Mesothelial cell of epicardium (in vitro differentiated cells): ENCODE measurements around the gene NPTX1. TPM values are rescaled to one million over a fixed set of nuclear protein-coding genes. Genes with fewer than 3 reads are reported as not detected.

Source experiments
- DNase-seq, 2 experiments: peaks; one replicate each; pipeline ENCODE4 v3.0.0; 2021; ENCODE audit warnings: low spot score in 2 of 2; ENCODE audit not compliant: unreplicated experiment in 2 of 2
- H3K27ac Mint-ChIP-seq: 2 replicates; pipeline ENCODE4 v1.8.0; 2021; ENCODE audit warnings: mixed read lengths
- H3K27me3 Mint-ChIP-seq: 2 replicates; pipeline ENCODE4 v1.8.0; 2021; ENCODE audit warnings: low read depth, mixed read lengths
- H3K36me3 Mint-ChIP-seq: 2 replicates; pipeline ENCODE4 v1.8.0; 2021; ENCODE audit warnings: mixed read lengths
- H3K4me1 Mint-ChIP-seq: 2 replicates; pipeline ENCODE4 v1.8.0; 2021; ENCODE audit warnings: mixed read lengths
- H3K4me3 Mint-ChIP-seq: 2 replicates; pipeline ENCODE4 v1.8.0; 2021; ENCODE audit warnings: mild to moderate bottlenecking, moderate library complexity, mixed read lengths
- H3K9me3 Mint-ChIP-seq: 2 replicates; pipeline ENCODE4 v1.8.0; 2021; ENCODE audit warnings: mixed read lengths
- total RNA-seq: library from RNA; stranded (reverse); gene quantifications from 3 replicates; pipeline ENCODE4 v1.2.1, GENCODE V29; 2021
- TF ChIP-seq, protein P1 (sequence below): fragments of 200-600 bp; sonication (generic); IDR thresholded peaks from one replicate; pipeline ENCODE4 v1.5.0; 2021; ENCODE audit warnings: antibody characterized with exemption; ENCODE audit not compliant: unreplicated experiment

The NPTX1 gene
- total RNA-seq, 1 donor from 2014 or later, result 0.20 TPM

DNA sequence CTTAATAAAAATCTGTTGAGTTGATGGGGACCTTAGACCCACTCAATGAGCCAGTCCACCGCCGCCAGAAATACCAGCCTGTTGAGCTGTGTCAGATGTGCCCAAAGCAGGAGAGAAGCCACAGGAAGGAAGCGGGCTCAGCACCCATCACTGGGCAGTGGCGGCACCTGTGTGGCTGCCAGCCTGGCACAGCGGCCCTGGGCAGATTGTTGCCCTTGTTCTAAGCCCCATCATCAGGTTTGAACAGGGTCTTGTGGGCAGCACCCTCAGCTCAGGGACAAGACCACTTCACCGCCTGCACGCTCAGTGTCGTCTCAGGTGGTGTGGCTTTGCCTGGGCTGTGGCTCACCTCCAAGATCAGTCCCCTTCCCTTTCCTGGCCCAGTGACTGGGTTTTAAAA lies 52.1 kb downstream of the NPTX1 start:
- Mint-ChIP-seq H3K27me3 (no peaks in the 10 kb centered on the region), H3K36me3 (no peaks in the 10 kb centered on the region), H3K27ac (no peak overlapping the region), H3K9me3 (no peaks in the 10 kb centered on the region), H3K4me3 (no peak overlapping the region), H3K4me1 (no peaks in the 10 kb centered on the region)
- TF ChIP-seq, protein P1, sequence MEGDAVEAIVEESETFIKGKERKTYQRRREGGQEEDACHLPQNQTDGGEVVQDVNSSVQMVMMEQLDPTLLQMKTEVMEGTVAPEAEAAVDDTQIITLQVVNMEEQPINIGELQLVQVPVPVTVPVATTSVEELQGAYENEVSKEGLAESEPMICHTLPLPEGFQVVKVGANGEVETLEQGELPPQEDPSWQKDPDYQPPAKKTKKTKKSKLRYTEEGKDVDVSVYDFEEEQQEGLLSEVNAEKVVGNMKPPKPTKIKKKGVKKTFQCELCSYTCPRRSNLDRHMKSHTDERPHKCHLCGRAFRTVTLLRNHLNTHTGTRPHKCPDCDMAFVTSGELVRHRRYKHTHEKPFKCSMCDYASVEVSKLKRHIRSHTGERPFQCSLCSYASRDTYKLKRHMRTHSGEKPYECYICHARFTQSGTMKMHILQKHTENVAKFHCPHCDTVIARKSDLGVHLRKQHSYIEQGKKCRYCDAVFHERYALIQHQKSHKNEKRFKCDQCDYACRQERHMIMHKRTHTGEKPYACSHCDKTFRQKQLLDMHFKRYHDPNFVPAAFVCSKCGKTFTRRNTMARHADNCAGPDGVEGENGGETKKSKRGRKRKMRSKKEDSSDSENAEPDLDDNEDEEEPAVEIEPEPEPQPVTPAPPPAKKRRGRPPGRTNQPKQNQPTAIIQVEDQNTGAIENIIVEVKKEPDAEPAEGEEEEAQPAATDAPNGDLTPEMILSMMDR, result no peak
- DNase-seq, result no peak

DNA sequence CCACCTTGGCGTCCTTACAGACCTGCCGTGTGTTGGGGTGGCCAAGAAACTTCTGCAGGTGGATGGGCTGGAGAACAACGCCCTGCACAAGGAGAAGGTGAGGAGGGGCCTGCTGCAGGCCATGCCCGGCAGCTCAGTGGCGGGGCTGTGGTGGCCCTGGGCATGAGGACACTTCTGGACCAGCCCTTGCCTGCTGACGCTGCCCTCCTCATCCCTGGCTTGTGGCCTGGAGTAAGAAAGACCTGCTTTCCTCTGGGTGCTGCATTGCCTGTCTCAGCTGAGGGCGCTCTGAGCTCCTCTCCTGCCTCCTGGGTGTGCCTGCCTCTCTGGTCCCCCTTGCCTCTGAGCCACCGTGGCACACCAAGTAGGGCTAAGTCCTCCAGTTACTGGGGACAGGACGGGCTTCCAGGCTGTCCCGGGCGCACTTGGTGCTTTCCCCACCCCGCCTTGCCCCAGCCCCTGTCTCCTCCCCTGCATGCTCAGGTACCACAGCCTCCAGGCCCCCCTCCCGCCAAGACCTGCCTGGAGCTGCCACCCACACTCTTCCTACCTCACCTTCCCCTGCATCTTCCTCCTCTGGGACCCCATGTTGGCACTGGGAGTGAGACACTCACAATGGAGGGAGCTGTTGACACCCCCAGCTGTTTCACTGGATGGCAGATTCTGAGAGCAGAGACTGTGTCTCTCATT lies 52.7 kb downstream of the NPTX1 start:
- H3K4me3 Mint-ChIP-seq, result no peak overlapping the region
- no peaks in the 10 kb centered on the region for H3K36me3 Mint-ChIP-seq
- H3K27ac Mint-ChIP-seq, result no peak overlapping the region
- H3K9me3 Mint-ChIP-seq, result no peaks in the 10 kb centered on the region
- H3K27me3 Mint-ChIP-seq, result no peaks in the 10 kb centered on the region
- TF ChIP-seq, protein P1, result no peak
- DNase-seq, result no peak
- H3K4me1 Mint-ChIP-seq, result no peaks in the 10 kb centered on the region

DNA sequence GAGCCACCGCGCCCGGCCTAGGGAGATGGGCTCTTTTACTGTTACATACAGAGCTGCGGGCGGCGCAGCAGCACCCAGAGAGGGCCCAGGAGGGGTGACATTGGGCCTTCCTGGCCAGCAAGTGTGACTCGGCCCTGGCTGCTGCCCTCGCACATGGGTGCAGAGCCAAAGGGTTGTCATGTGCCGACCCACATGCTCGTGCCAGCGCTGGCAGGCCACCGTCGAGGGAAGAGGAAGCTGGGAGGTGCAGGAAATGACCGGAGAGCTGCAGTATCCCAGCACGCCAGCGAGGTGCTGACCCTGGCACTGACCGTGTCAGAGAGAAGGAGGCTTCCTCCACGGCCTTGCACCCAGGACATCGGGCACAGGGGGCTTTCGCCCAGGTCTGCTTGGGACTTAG lies 53.4 kb downstream of the NPTX1 start:
- H3K4me1 Mint-ChIP-seq, result no peaks in the 10 kb centered on the region
- H3K36me3 Mint-ChIP-seq, result peaks cover 7% of the 10 kb centered on the region
- DNase-seq, result no peak
- no peak overlapping the region for H3K4me3 Mint-ChIP-seq
- no peaks in the 10 kb centered on the region for H3K27me3 Mint-ChIP-seq
- TF ChIP-seq, protein P1, result no peak
- no peak overlapping the region for H3K27ac Mint-ChIP-seq
- no peaks in the 10 kb centered on the region for H3K9me3 Mint-ChIP-seq

DNA sequence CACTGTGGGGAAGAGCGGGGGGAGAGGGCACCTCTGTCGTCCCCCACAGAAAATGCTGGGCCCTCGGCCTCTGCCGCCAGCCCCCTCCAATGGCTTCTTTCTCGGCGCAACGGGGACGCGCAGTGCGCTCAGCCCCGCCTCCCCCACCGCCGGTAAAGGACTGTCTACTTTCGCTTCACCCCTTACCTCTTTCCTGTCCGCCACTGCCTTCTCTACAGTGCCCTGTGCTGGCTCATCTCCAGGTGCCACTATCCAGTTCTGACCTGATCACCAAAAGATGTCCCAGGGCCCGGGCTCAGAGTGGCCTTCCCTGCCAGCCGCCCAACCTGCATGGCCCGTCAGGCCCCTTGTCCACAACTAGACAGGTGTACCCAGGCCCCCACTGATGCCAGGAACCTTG lies 54.1 kb downstream of the NPTX1 start:
- no peaks in the 10 kb centered on the region for H3K4me1 Mint-ChIP-seq
- H3K27me3 Mint-ChIP-seq, result no peaks in the 10 kb centered on the region
- no peak for DNase-seq
- TF ChIP-seq, protein P1, result no peak
- no peaks in the 10 kb centered on the region for H3K9me3 Mint-ChIP-seq
- H3K4me3 Mint-ChIP-seq, result no peak overlapping the region
- peaks cover 9% of the 10 kb centered on the region for H3K36me3 Mint-ChIP-seq
- H3K27ac Mint-ChIP-seq, result no peak overlapping the region

DNA sequence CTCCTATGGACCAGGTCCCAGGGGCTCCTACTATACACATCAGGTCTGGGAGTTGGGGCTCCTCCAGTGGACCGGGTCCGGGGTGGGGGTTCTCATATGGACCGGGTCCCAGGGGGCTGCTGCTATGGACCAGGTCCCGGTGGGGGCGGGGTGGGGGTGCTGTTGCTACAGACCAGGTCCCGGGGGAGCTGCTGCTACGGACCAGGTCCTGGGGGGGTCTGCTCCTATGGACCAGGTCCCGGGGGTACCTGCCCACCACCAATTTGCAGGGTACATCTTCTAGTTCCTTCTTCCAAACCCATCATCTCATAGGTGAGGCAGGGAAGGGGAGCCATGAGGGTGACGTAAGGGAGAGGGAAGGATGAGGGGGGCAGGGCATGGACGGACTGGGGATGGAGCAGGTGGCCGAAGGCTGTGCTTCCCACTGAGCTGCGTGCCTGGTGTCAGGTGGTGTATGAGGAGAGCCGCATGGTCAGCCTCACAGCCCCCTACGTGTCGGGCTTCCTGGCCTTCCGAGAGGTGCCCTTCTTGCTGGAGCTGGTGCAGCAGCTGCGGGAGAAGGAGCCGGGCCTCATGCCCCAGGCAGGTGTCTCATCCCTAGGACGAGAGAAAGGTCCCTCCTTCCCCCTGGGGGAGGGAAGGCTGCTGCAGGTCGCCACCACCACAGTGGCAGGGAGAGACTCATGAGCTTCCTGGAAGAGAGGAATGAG lies 54.9 kb downstream of the NPTX1 start:
- no peak for DNase-seq
- Mint-ChIP-seq H3K9me3 (no peaks in the 10 kb centered on the region), H3K4me1 (peaks cover 7% of the 10 kb centered on the region), H3K27me3 (no peaks in the 10 kb centered on the region), H3K27ac (no peak overlapping the region), H3K4me3 (no peak overlapping the region), H3K36me3 (peaks cover 9% of the 10 kb centered on the region)
- TF ChIP-seq, protein P1, result no peak
